HT1080 (cell line): ENCODE data around the gene GLRX5. TPM values are rescaled to one million over a fixed set of nuclear protein-coding genes. Genes with fewer than 3 reads are reported as not detected.

ENCODE experiments used
- small RNA-seq: library from RNA; depleted of rRNA; stranded (forward); fragments of <200 nt; gene quantifications from one replicate; pipeline ENCODE3, GENCODE V24; 2014
- total RNA-seq: library from RNA; depleted of rRNA; stranded (reverse); fragments of >200 nt; shearing (Covaris generic); gene quantifications from 2 replicates; pipeline ENCODE4 v1.2.3, GENCODE V29; 2014; rRNA removed

The GLRX5 gene
- total RNA-seq, 1 experiment from 2014 or later = 112 TPM

Small RNA genes within 50 kb of the gene (small RNA-seq; reads per million reads assigned to genes)
- 3.1 reads per million, percentile 86 among the genes with 10 or more reads in this experiment for gene SCARNA13

Other genes starting within 250 kb of the GLRX5 start
- 3.8 and 4.2 TPM in 2 replicates for gene CLMN, start 215.1 kb upstream of the GLRX5 start, total RNA-seq
- gene SYNE3, start 18.4 kb upstream of the GLRX5 start, total RNA-seq = 2.3 and 2.4 TPM in 2 replicates
- not detected in 2 replicates for gene TCL1B, start 151.4 kb downstream of the GLRX5 start, total RNA-seq
- 0.35 TPM in 1 of 2 replicates, not detected in the other for gene TCL1A, start 179.1 kb downstream of the GLRX5 start, total RNA-seq